HTR-8/SVneo (cell line): ENCODE results near the gene OR6K6.

ENCODE experiments used
- DNase-seq: peaks from one replicate; pipeline ENCODE4 v3.0.0; 2011; ENCODE audit warnings: low spot score, mixed read lengths; ENCODE audit not compliant: insufficient read length
- FAIRE-seq: peaks from 2 replicates; lab custom pipeline; 2011; peaks lifted over from hg19 to GRCh38; lab: Jason Lieb, UNC

The OR6K6 gene, protein sequence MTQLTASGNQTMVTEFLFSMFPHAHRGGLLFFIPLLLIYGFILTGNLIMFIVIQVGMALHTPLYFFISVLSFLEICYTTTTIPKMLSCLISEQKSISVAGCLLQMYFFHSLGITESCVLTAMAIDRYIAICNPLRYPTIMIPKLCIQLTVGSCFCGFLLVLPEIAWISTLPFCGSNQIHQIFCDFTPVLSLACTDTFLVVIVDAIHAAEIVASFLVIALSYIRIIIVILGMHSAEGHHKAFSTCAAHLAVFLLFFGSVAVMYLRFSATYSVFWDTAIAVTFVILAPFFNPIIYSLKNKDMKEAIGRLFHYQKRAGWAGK

DNA sequence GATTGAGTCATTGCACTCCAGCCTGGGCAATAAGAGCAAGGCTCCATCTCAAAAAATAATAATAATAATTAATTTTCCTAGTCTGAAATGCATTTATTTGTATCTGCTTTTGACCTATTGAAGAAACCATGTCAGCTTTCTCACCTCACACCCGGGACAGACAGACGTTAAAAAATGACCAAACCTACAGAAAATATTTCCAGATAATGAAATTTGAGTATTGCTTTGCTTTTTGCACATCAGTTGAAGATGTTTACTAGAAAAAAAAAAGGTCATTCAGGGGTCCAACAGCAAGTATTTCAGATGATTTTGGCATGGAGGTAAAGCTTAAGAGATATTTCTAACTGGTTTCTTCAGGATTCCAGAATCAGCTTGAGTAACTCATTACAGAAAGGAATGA lies at the start of gene OR6K6:
OR6K6 (plus strand) TSS at position 301 of the 400 bp plus-strand sequence. CDS start 168 bp downstream, outside the sequence.
- no peak for DNase-seq

DNA sequence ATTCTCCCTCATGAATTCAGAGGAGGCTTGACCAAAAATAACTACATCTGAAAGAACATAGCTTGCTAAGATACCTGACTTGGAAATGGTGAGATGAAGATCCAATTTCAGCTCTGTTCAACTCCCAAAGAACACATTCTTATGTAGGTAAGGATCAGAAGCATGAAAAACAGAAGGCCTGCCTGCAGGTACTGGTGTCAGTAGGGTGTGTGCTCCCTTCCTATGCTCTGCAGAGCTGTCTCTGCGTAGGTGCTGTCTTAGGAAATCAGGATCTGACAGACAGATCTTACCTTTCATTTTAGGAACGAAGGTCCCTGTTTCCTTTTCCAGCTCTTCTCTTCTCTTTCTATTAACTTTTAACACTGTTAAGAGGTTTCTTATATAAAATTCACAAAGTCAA lies 48.4 kb upstream of the OR6K6 start:
- DNase-seq (no peak), FAIRE-seq (no peak)

More for the DNA sequence above, at the start of gene OR6K6:
- FAIRE-seq: no peak

DNA sequence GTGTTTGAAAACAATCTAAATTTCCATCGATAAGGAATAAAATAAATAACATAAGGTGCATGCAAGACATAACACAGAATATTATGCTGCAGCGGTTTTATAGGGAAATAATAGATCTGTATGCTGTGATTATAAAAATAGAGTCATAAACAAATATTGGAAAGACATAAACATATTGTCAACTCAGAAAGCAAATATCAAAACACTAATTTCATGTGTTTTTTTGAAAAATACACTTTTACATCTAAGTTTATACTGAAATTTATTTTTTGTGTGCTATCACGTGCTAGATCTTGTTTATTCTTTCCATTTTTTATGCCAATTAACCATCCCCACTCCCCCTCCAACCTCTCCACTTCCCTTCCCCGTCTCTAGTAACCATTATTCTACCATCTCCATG lies 43.4 kb upstream of the OR6K6 start:
- FAIRE-seq (no peak), DNase-seq (no peak)

DNA sequence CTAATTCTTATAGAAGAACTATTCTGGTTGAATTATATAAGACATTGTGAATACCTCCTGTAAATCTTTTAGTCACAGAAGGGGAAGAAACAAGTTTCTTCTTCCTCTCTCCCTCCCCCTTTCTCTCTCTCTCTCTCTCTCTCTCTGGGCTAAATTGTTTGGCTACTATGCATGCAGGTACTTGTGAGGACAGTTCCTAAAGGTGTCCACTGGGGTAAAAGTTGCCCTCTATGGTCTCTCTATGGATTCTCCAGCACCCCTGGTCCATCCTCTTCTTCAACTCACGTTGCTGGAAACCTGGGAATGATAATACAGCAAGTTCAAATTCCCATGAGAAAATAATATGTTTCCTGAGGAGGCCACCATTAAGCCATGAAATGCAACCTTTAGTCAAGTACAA lies 39.8 kb upstream of the OR6K6 start:
- DNase-seq (no peak), FAIRE-seq (no peak)

DNA sequence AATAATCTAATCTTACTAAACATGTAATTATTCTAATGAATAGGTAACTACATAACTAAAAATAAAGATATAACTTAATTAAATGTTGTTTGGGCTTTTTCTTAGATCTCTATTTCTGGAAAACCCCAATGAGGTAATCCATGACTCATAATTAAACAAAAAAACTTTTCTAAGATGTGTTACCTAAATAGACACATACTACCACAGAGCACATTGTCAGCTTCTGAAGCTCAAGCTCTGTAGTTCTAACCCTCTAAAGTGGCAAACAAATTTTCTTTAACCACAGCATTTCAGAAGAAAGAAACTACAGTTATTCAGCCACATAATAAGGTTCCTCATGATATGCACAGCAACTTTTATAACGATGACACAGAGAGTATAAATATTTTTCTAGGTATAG lies 38.2 kb upstream of the OR6K6 start:
- no peak for DNase-seq
- FAIRE-seq: no peak

DNA sequence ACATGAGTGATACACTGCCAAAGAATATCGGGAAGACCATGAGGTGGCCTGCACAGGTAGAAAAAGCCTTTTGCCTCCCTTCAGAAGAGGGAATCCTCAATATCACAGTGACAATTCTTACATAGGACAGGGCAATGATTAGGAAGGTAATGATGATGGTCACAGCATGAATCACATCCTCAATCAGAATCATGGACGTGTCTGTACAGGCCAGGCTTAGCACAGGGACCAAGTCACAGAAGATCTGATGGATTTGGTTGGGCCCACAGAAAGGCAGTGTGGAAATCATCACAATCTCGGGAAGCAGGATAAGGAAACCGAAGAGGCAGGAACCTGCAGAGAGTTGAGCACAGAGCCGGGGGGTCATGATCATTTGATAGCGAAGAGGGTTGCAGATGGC lies 37.2 kb upstream of the OR6K6 start:
- no peak for FAIRE-seq
- no peak for DNase-seq

DNA sequence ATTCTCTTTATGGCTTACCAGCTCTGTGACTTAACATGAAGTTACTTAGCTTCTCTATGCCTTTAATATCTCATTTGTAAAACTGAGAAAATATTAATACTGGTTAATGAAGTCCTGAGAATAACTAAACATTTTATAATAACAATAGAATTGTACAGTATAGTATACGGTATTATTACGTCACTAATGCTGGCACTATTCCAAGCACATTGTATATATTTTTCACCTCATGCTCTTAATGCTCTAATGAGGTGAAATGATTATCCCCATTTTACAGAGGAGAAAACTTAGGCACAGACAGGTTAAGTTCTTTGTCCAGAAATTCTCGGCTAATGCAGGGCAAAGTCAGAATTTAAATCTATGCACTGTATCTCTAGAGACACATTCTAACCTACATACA lies 34.9 kb upstream of the OR6K6 start:
- FAIRE-seq (no peak), DNase-seq (no peak)

DNA sequence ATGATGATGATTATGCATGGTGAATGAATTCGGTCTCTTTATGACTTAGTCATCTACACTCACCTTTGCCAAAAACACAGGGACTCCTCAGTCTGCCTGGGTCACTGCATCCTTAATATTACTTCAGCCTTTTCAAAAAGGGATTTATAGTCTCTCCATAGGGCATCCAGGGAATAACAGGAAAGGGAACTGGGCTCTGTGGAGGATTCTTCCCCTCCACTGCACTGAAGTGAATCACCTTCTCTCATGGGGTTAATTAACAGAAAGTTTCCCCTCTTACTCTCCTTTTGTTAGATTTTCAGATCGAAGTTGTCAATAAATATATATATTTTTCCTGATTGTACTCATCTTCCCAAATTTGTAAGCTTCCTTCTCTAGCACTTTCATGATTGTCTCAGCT lies 33.9 kb upstream of the OR6K6 start, which contains the start of gene OR6K3:
OR6K3 (minus strand) TSS at position 101 of the 400 bp plus-strand sequence. CDS start 2,605 bp downstream, outside the sequence.
- FAIRE-seq: no peak
- no peak for DNase-seq

DNA sequence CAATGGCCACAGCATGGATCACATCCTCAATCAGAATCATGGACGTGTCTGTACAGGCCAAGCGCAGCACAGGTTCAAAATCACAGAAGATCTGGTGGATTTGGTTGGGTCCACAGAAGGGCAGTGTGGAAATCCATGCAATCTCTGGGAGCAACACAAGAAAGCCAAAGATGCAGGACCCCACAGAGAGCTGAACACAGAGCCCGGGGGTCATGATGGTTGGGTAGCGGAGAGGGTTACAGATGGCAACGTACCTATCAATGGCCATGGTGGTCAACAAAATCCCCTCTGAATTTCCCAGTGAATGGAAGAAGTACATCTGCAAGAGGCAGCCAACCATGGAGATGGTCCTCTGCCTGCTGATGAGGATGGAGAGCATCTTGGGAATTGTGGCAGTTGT lies 30.1 kb upstream of the OR6K6 start:
- FAIRE-seq (no peak), DNase-seq (no peak)

DNA sequence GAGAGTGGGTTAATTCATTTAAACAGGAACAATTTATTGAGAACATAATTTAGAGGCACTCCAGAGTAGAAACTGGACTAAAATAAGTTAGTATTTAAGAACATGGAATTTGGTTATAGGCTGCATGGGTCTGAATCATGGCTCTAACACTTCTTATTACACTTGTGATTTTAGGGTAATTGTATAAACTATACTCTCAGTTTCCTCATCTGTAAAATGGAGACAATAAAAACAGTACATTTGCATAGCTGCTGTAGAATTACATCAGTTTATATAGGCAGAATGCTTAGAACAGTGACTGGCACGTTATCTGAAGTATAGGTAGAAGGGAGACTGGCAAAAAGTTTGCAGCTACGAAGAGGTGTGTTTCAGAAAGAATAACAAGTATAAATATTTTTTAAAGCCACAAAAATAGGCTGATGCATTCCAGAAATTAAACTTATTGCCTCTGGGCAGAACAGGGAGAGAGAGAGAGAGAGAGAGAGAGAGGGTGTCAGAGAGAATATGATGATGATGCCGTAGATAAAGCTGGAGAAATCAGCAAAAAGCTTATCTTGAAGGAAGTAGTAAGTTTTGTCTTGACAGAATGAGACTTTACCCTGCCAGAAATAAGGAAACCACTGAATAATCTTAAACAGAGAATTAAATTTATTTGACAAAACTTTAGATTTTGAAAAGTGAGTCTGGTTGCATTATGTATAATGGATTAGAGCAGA lies 25.9 kb upstream of the OR6K6 start:
- FAIRE-seq: no peak
- DNase-seq: no peak

DNA sequence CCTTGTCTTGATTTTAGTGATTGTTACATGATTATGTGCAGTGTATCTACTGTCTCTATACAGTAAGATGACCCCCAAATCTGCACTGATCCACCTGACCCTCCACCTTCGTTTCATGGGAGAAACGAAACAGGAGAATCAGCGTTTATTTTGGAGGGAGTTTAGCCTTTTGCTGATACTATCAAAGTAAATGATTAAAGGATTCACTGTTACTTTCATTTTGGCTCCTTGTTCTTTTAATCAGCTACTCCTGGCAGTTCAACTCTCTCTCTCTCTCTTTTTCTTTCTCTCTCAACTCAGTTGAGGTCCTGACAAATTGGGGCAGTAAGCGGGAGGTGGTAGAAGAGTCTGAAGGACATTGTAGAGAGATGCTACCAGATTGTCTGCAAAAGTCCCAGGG lies 24.1 kb upstream of the OR6K6 start:
- no peak for FAIRE-seq
- no peak for DNase-seq

DNA sequence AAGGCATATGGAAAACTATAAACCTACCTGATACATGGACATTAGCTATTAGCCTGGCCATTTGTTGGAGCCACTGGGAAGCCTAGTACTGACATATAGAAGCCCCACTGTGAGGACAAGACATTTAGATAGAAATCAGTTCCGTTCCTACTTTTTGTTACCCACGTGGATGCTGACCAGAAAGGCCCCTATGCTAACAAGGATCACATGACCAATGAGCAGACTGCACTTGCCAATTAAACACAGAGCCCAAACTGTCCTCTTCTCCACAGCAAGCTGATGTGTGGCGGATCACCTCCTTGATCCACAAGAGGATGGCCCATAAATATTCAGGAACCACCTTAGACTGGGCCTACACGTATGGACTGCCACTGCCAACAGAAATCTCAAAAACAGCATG lies 22.8 kb upstream of the OR6K6 start:
- DNase-seq (no peak), FAIRE-seq (no peak)

DNA sequence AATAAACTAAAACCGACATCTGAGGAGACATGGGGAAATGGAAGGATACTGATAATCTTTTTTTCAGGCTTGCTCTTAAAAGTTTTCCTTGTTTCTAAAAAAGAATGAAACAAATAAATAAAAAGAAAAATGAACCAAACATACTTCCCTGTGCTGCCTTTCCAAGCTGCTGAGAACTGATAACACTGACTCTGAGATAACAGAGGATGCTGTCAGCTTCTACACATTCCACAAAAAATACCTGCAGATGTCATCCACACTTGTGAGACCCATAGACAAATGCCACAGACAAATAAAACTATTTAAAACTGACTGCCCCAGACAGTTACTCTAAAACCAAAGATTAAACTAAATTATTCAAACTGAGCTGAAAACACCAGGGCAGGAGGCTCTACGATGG lies 22.0 kb upstream of the OR6K6 start:
- DNase-seq (no peak), FAIRE-seq (no peak)

DNA sequence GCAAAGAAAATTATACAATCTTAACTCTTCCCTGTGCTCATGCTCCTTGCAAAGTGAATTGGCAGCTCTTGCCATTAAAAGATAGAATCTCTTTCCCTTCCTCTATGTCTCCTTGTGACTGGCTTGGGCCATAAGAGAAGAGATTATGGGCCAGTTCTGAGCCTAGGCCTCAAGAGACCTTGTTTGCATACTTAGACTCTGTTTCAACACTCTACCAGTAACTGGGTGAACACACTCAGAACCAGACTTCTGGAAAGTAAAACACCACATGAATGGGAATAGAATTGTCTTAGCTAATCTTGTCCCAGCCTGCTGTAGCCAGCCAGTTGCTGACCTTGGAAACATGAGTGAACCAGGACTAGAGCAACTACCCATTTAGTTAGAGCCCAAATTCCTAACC lies 18.7 kb upstream of the OR6K6 start:
- DNase-seq (no peak), FAIRE-seq (no peak)

DNA sequence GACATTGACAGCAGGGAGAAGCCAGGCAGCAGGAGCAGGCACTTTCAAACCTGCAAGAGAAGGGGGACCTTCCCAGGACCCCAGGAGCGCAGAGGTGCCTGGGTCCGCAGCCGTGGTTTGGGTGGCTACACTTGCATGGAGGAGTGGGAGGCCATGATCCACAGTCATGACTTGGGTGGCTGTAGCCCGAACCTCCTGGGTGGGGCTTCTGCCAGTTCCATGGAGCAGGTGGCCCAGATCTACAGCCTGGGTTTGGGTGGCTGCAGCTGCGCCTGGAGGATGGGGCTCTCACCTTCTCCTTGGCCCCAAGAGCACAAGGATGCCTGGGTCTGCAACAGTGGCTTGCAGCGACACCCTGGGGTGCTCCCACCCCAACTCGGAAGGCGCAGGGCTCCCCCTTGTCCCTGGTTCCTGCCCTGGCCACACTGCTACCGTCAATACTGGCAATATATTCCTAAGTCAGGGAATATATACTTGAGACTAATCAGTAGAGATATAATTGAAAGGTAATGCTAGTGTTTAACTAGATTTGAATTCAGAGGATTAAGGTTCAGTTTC lies 2.3 kb upstream of the OR6K6 start:
- DNase-seq (no peak), FAIRE-seq (no peak)

DNA sequence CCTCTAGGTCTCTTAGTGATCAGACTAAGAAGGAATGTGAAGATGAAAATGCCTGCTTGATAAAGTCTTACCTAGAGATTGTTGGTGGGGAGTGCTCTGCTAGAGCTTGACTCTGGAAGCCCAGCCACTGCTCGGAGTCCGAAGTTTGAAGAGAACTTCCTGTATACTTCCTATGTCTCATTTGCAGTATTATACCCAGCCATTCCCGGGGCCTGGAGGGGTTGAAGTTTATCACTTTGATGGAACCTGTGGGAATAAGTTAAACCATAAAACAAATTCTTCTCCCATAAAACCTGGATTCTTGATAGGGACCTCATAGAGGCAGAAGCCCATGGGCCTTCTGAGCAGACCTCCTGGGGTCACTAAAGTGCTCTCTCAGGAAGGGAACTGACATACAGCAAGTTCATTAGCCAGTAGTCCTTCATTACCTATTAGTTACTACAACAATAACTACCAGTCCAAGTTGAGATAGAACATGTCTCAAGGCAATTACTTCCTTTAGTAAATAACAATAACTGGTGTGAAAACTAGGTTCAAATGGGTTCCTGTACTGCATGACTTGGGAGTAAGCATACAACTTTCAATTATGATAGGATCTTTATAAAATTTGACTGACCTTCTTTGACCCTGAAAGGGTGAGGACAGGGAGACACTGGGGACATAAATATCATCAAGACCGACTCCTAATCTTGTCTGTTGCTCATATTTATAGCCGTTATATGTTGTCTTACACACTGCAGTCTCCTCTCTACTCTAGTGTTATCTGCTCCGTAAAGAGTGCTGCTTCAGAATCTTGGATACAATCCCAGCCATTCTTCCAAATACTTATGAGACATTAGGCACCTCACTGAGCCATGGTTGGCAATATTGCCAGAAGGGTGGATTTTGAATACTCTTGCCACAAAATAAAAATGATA lies 17.7 kb downstream of the OR6K6 start, which contains the start of gene OR6N1:
OR6N1 (minus strand) TSS at position 246 of the 917 bp plus-strand sequence. CDS start 5,513 bp downstream, outside the sequence.
- DNase-seq (no peak), FAIRE-seq (no peak)

DNA sequence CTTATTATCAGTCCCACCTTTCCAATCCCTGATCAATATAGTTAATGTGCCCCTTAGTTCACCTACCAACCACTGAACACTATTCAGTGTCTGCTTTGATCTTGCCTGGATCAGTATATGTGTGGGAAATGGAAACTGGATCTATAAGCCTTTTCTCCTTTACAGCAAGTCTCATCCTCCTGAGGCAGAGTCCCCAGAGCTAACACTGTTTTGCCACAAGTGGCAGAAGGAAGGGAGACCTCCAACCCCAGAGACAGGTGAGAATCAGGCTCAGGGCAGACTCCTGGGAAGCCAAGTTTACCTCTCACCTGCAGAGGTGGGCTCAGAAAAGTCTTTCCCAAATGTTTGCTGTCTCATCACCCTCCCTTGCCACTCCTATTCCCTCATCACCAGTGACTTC lies 26.6 kb downstream of the OR6K6 start, which contains the start of gene OR6N2:
OR6N2 (minus strand) TSS at position 101 of the 400 bp plus-strand sequence. CDS start 3,569 bp downstream, outside the sequence.
- no peak for DNase-seq
- no peak for FAIRE-seq

DNA sequence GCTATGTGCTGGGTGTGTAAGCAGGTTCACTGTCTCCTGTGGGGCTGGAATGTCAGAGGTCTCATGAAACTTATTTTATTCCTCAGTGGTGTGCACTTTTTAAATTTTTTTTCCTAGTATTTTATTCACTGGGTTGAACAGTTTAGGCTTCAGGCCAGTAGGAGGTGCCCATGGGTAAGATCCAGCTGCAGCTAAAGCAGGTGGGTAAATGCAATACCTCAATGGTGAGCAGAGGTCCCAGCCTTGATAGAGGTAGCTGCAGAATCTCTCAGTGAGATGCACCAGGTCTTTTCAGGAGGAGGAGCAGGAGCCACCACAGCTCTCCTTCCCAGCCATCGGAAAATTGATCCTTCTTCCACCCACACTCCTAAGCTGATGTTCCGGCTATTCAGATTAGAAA lies 39.1 kb downstream of the OR6K6 start:
- DNase-seq: no peak
- FAIRE-seq: no peak

DNA sequence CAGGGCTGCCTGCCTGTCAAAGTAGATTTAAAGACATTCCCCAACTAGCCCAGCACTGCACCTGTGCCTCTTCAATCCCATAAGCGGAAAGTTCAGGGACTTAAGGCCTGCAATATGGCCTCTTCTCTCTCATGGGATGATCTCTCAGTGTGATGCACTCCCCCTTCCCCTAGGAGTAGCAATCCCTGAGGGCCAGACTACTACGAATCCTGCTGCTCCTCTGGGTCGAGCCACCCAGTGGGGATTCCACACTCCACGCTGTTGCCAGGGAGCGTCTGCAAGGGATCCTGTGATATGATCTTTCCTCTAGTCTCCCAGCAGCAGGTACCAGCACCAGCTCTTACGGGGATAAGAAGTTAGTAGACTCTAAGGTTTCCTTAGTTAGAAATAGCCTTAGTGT lies 39.7 kb downstream of the OR6K6 start:
- DNase-seq (no peak), FAIRE-seq (no peak)

DNA sequence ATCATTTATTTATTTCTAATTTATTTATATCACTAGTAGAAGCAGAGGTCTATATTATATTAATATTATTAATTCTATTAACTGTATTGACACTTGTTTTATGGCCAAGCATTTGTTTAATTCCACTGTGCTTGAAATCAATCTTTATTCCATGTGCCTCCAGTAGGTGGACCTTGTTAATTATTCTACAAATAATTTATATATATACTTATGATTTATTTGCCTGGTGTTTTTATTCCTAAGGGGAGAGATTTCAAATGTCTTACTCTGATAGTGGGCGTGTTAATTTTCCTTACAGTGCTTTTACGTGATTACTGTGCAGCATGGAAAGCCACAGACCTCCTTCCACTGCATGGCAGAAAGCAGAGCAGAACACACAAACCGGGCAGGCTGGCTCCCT lies 44.0 kb downstream of the OR6K6 start:
- DNase-seq: no peak
- FAIRE-seq: no peak
